WERI-Rb-1 (cell line): ENCODE measurements around the gene GASK1A.
"Not testable (repeated sequence)": the region's sequence is repeated elsewhere in the genome, so short reads cannot be mapped to it uniquely, and the experiment has no call there.

Source experiments
- DNase-seq: peaks from one replicate; pipeline ENCODE4 v3.0.0-alpha.2; 2020
- H3K27ac ChIP-seq: fragments of 250-450 bp; sonication (Bioruptor Pico); 2 replicates; pipeline ENCODE4 v1.5.1; 2020; ENCODE audit warnings: mild to moderate bottlenecking, moderate library complexity
- H3K27me3 ChIP-seq: fragments of 250-450 bp; sonication (Bioruptor Pico); 2 replicates; pipeline ENCODE4 v1.5.1; 2021; ENCODE audit warnings: mild to moderate bottlenecking, low read depth, moderate library complexity; ENCODE audit not compliant: insufficient read depth, severe bottlenecking
- H3K36me3 ChIP-seq: fragments of 250-450 bp; sonication (Bioruptor Pico); 2 replicates; pipeline ENCODE4 v1.5.1; 2020; ENCODE audit warnings: mild to moderate bottlenecking, moderate library complexity
- H3K4me3 ChIP-seq: 2 replicates; pipeline ENCODE4 v1.5.1; 2011; ENCODE audit warnings: low read depth, mild to moderate bottlenecking, control low read depth, low read length
- H3K9me3 ChIP-seq: fragments of 250-450 bp; sonication (Bioruptor Pico); 2 replicates; pipeline ENCODE4 v1.5.1; 2021; ENCODE audit warnings: mild to moderate bottlenecking, moderate library complexity; ENCODE audit not compliant: severe bottlenecking
- CTCF ChIP-seq: IDR thresholded peaks from 2 replicates; pipeline ENCODE4 v1.5.1; 2011; ENCODE audit warnings: low read depth, mild to moderate bottlenecking, control low read depth, inconsistent platforms, low read length

The GASK1A gene

GRCh38 chr3:43062040-43062563, 83.0 kb downstream of the GASK1A start:
- no peak for TF ChIP-seq CTCF
- DNase-seq = no peak
- Histone ChIP-seq H3K27me3 (no peaks in the 10 kb centered on the region), H3K36me3 (no peaks in the 10 kb centered on the region), H3K9me3 (no peaks in the 10 kb centered on the region), H3K4me3 (no peak overlapping the region), H3K27ac (no peak overlapping the region)

- H3K9me3 ChIP-seq = no peaks in the 10 kb centered on the region
- no peak for DNase-seq
- H3K27ac ChIP-seq = no peak overlapping the region
- H3K4me3 ChIP-seq = no peak overlapping the region
- no peaks in the 10 kb centered on the region for H3K27me3 ChIP-seq
- no peaks in the 10 kb centered on the region for H3K36me3 ChIP-seq
- no peak for TF ChIP-seq CTCF
These were observed 83.5 kb downstream of the GASK1A start for GRCh38 chr3:43062564-43063040.

DNA sequence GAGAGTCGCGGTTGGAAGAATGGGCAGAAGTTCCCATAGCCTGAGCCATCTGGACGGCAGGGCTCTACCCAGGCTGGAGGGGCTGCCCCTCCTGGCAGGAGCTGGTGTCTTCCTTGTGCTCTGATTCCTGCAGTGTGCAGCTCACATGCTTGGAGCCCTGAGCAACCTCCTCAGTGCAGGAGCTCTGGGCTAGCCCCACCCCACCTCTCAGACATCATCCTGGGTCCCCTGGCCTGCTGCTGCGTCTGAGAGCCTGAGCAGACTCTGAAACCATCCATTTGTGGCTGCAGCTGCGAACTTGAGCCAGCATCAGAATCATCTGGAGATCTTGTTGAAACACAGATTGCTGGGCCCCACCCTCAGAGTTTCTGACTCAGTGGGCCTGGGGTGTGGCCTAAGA, 84.0 kb downstream of the GASK1A start:
- Histone ChIP-seq H3K4me3 (no peak overlapping the region), H3K27ac (no peak overlapping the region), H3K36me3 (no peaks in the 10 kb centered on the region), H3K27me3 (no peaks in the 10 kb centered on the region), H3K9me3 (no peaks in the 10 kb centered on the region)
- TF ChIP-seq CTCF = no peak
- DNase-seq = no peak

GRCh38 chr3:43070670-43071069, 91.6 kb downstream of the GASK1A start:
- not testable (repeated sequence) for H3K4me3 ChIP-seq, DNase-seq, H3K27me3 ChIP-seq, H3K9me3 ChIP-seq, H3K36me3 ChIP-seq, H3K27ac ChIP-seq

- Histone ChIP-seq H3K4me3 (no peak overlapping the region), H3K27me3 (no peaks in the 10 kb centered on the region), H3K27ac (no peak overlapping the region), H3K36me3 (no peaks in the 10 kb centered on the region), H3K9me3 (no peaks in the 10 kb centered on the region)
- TF ChIP-seq CTCF = peak; percentile 73
- DNase-seq = peak; percentile 26
These were observed 92.3 kb downstream of the GASK1A start for GRCh38 chr3:43071313-43071893.

GRCh38 chr3:43072361-43072760, 93.2 kb downstream of the GASK1A start:
- Histone ChIP-seq H3K9me3 (no peaks in the 10 kb centered on the region), H3K36me3 (no peaks in the 10 kb centered on the region; the same call in 1 of the 2 replicates)

More at GRCh38 chr3:43072361-43072760, 93.2 kb downstream of the GASK1A start:
- H3K27ac ChIP-seq = no peak overlapping the region
- no peak for TF ChIP-seq CTCF
- no peaks in the 10 kb centered on the region for H3K27me3 ChIP-seq
- no peak overlapping the region for H3K4me3 ChIP-seq
- no peak for DNase-seq
